Activated B cell treated with CpG ODN at 0.5 μM for 24 hours (primary cell): ENCODE data around the gene LETM1. TPM values are rescaled to one million over a fixed set of nuclear protein-coding genes. Genes with fewer than 3 reads are reported as not detected.

Experiments used
- ATAC-seq: fragments of 200-7000 bp; cut with Tn5 transposase; one replicate; pipeline ENCODE4 v1.10.0; 2021; ENCODE audit warnings: low read depth, mild to moderate bottlenecking, moderate library complexity
- CTCF ChIA-PET: fragments of 350-600 bp; sonication (Branson Sonifier 250); formaldehyde crosslinking; loops from one replicate; lab custom pipeline; 2021; ENCODE audit warnings: antibody characterized with exemption; lab: Charles Lee
- POLR2A ChIA-PET: fragments of 350-600 bp; sonication (Branson Sonifier 250); formaldehyde crosslinking; loops from one replicate; lab custom pipeline; 2021; ENCODE audit warnings: antibody characterized with exemption; lab: Charles Lee
- DNase-seq: peaks from one replicate; pipeline ENCODE4 v3.0.0; 2022
- H3K27ac Mint-ChIP-seq: one replicate; pipeline ENCODE4 v1.8.0; 2020; ENCODE audit warnings: mixed read lengths
- H3K27me3 Mint-ChIP-seq: one replicate; pipeline ENCODE4 v1.8.0; 2021; ENCODE audit warnings: mixed read lengths
- H3K36me3 Mint-ChIP-seq: one replicate; pipeline ENCODE4 v1.8.0; 2021; ENCODE audit warnings: low read depth, mixed read lengths
- H3K4me1 Mint-ChIP-seq: one replicate; pipeline ENCODE4 v1.8.0; 2021; ENCODE audit warnings: mixed read lengths
- H3K4me3 Mint-ChIP-seq: one replicate; pipeline ENCODE4 v1.8.0; 2020; ENCODE audit warnings: mild to moderate bottlenecking, mixed read lengths
- H3K9me3 Mint-ChIP-seq: one replicate; pipeline ENCODE4 v1.8.0; 2020; ENCODE audit warnings: mixed read lengths
- CTCF ChIP-seq: fragments of 200-600 bp; IDR thresholded peaks from one replicate; pipeline ENCODE4 v1.8.0; 2022; ENCODE audit warnings: antibody characterized with exemption, mild to moderate bottlenecking
- intact Hi-C: fragments of 100-400 bp; cut with micrococcal nuclease; formaldehyde crosslinking; loops from one replicate; pipeline ENCODE4 v1.15.1; 2024
- total RNA-seq: library from RNA; stranded (reverse); gene quantifications from 2 replicates; pipeline ENCODE4 v1.2.3, GENCODE V29; 2022

The LETM1 gene
- total RNA-seq, 1 donor from 2014 or later = 60.3 TPM

DNA sequence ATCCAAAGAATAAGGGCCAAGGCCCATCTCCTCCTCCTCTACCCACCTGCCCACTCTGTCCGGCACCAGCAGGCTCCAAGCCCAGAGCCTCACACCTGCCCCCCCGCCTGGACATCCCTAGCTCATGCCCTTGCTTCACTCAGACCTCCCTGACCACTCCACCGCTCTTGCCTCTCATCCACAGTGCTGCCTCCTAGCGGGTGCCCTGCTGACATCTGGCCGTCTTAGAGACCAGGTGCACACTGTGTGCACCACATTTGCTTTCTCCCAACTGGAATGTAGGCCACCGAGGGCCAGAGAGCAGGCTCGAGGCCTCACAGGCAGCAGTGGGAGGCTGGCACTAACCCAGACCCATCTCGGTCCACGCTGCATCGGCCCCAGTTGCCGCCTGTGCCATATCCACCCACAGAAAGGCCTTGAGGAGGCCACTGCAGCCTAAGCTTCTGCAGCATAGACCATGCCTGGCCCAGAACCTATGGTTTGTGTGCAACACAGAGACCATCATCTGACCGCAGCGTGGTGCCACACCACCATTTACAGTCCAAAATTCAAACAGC, 13.5 kb downstream of the LETM1 start:
- Mint-ChIP-seq H3K27me3 (no peaks in the 10 kb centered on the region), H3K9me3 (no peaks in the 10 kb centered on the region), H3K4me3 (no peak overlapping the region), H3K36me3 (peaks cover 76% of the 10 kb centered on the region), H3K27ac (no peak overlapping the region), H3K4me1 (no peaks in the 10 kb centered on the region)
- DNase-seq (no peak), ATAC-seq (no peak)
- ChIA-PET POLR2A (interaction anchor here (0.8 kb wide), 1 partner anchor 8 kb away, joined by 3 read pairs; no protein-coding TSS in a partner anchor), CTCF (no interaction called here)
- TF ChIP-seq CTCF = no peak
- intact Hi-C loops = no loop called here

DNA sequence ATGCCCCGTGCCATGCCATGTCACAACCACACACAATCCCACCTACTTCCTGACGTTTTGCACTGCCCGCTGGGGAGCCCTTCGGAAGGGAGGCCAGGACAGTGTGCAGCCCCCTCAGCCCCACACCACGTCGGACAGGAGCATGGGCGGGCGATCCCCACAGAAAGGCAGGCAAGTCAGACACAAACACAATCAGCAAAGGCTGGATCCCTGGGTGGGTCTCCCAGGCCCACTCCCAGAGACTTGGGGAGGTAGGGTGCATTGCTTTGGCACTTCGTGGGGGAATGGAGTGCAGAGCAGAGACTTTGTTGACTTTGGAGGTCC, 14.1 kb downstream of the LETM1 start:
- Mint-ChIP-seq H3K9me3 (no peaks in the 10 kb centered on the region), H3K4me1 (no peaks in the 10 kb centered on the region), H3K36me3 (peaks cover 75% of the 10 kb centered on the region), H3K27me3 (no peaks in the 10 kb centered on the region), H3K27ac (no peak overlapping the region), H3K4me3 (no peak overlapping the region)
- DNase-seq (no peak), ATAC-seq (no peak)
- TF ChIP-seq CTCF = no peak
- POLR2A ChIA-PET = no interaction called here
- CTCF ChIA-PET = no interaction called here
- intact Hi-C loops = no loop called here

- Mint-ChIP-seq H3K4me3 (no peak overlapping the region), H3K27me3 (no peaks in the 10 kb centered on the region), H3K9me3 (no peaks in the 10 kb centered on the region), H3K4me1 (no peaks in the 10 kb centered on the region), H3K36me3 (peaks cover 76% of the 10 kb centered on the region), H3K27ac (no peak overlapping the region)
- POLR2A ChIA-PET = no interaction called here
- intact Hi-C loops = no loop called here
- TF ChIP-seq CTCF = no peak
- CTCF ChIA-PET = no interaction called here
- DNase-seq = no peak
- no peak for ATAC-seq
Measured at GRCh38 chr4:1841201-1841886, 14.6 kb downstream of the LETM1 start.

DNA sequence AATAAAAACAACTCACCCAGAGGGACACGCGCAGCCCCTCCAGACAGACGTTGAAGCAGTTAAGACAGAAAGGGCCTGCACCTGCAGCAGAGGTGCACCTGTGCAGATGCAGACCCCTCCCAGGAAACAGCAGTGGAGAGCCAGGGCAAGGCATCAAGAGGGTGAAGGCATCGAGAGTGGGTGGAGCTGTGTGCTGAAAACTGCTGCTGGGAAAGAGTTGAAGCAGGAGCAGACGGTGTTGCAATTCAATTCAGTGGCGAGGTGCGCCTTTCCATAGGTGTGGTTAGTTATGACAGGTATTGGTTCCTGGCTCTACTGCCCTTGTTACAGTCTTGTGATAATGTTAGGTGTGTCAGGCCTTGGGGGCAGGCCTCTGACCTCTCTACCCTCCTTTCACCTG, 16.7 kb downstream of the LETM1 start:
- Mint-ChIP-seq H3K36me3 (peaks cover 77% of the 10 kb centered on the region), H3K27ac (no peak overlapping the region), H3K4me3 (no peak overlapping the region), H3K9me3 (no peaks in the 10 kb centered on the region), H3K27me3 (no peaks in the 10 kb centered on the region), H3K4me1 (peaks cover 7% of the 10 kb centered on the region)
- no peak for DNase-seq
- no peak for TF ChIP-seq CTCF
- ChIA-PET POLR2A (no interaction called here), CTCF (no interaction called here)
- intact Hi-C loops = no loop called here
- ATAC-seq = no peak

DNA sequence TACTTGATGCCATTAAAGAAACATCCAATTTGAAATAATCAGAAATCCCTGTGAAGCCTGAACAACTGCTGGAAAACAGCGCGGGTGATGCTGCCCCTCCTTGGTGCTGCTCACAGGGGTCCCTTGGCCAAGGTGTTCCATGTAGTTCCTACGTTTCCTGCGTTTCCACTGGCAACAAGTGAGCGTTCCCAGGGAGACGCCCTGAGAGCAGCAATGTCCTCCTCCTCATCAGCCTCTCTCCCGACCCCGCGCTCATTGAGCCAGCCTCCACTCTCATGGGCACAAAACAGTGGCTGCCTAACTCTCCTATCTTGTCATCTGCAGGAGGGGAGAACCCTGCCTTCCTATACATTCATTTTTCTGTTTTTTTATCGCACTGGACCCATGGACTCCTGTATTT, 18.9 kb downstream of the LETM1 start:
- ATAC-seq (no peak), DNase-seq (no peak)
- intact Hi-C loops = no loop called here
- POLR2A ChIA-PET = no interaction called here
- no peak for TF ChIP-seq CTCF
- H3K4me3 Mint-ChIP-seq = no peak overlapping the region
- CTCF ChIA-PET = no interaction called here
- no peaks in the 10 kb centered on the region for H3K27me3 Mint-ChIP-seq
- H3K4me1 Mint-ChIP-seq = peaks cover 26% of the 10 kb centered on the region
- H3K27ac Mint-ChIP-seq = no peak overlapping the region
- H3K36me3 Mint-ChIP-seq = peaks cover 72% of the 10 kb centered on the region
- no peaks in the 10 kb centered on the region for H3K9me3 Mint-ChIP-seq
